ENCODE data around the gene SLCO3A1. TPM values are rescaled to one million over a fixed set of nuclear protein-coding genes. Genes with fewer than 3 reads are reported as not detected.

The SLCO3A1 gene
- total RNA-seq (10 to 100 TPM in 7 of 9 donors, 1 to 10 TPM in 2; 1.8 to 26.6 (median 11.8) TPM), polyA plus RNA-seq (10 to 100 TPM; 18.4 to 23.2 (median 19.0) TPM)
- long read RNA-seq, donor 1, partial matches to known transcripts, result 0 of 2 reads
- long read RNA-seq, donor 1, other reads (novel, unspliced or antisense), result 0 of 2 reads
- long read RNA-seq, donor 2, full-length matches to known transcripts, result 1 of 1 reads
- long read RNA-seq, donor 2, partial matches to known transcripts, result 0 of 1 reads
- long read RNA-seq, donor 2, other reads (novel, unspliced or antisense), result 0 of 1 reads
- long read RNA-seq, donor 3, partial matches to known transcripts, result 0 of 4 reads
- long read RNA-seq, donor 3, other reads (novel, unspliced or antisense), result 0 of 4 reads
- long read RNA-seq, donor 4, partial matches to known transcripts, result 1 of 2 reads
- long read RNA-seq, donor 4, other reads (novel, unspliced or antisense), result 1 of 2 reads
- long read RNA-seq, donor 5, full-length matches to known transcripts, result 60 of 74 reads
- long read RNA-seq, donor 5, partial matches to known transcripts, result 2 of 74 reads
- long read RNA-seq, donor 5, other reads (novel, unspliced or antisense), result 12 of 74 reads
- long read RNA-seq, donor 6, partial matches to known transcripts, result 0 of 5 reads
- long read RNA-seq, donor 6, other reads (novel, unspliced or antisense), result 3 of 5 reads
- long read RNA-seq, donor 7, result 0 reads
- long read RNA-seq, donor 8, result 0 reads
- long read RNA-seq, donor 9, full-length matches to known transcripts, result 1 of 1 reads
- long read RNA-seq, donor 9, partial matches to known transcripts, result 0 of 1 reads
- long read RNA-seq, donor 9, other reads (novel, unspliced or antisense), result 0 of 1 reads
- long read RNA-seq, donor 10, partial matches to known transcripts, result 0 of 1 reads
- long read RNA-seq, donor 10, other reads (novel, unspliced or antisense), result 0 of 1 reads

DNA sequence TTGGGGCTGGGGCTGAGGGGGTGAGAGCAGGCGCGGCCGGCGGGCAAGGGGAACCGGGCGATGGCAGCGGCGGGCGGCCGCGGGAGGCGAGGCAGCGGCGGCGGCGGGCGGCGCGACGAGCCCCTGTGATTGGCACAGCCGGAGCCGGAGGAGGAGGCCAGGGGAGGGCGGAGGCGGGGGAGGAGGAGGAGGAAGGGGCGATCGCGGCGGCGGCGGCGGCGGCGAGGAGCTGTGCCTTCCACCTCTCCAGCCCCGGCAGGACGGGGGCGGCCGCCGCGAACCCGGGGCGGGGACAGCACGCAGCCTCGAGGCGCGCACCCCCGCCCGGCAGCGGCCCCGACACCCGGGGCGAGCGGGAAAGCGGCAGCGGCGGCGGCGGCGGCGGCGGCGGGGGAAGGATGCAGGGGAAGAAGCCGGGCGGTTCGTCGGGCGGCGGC lies at the start of gene SLCO3A1:
Gene SLCO3A1, plus strand, starts transcription at position 198 of the 437 bp plus-strand sequence.
- no peaks in the 10 kb centered on the region for H3K9me3 ChIP-seq (replicated peaks in 1 of 3)
- H3K27me3 ChIP-seq, result no peaks in the 10 kb centered on the region
- peak within 1 kb of the TSS in 3 of 4 donors; percentile 36 to 95 (median 49) for H3K4me3 ChIP-seq
- peak in 1 of 2 donors; percentile 24 for TF ChIP-seq POLR2A (IDR thresholded peaks at IDR 0.05)
- TF ChIP-seq, protein P1, sequence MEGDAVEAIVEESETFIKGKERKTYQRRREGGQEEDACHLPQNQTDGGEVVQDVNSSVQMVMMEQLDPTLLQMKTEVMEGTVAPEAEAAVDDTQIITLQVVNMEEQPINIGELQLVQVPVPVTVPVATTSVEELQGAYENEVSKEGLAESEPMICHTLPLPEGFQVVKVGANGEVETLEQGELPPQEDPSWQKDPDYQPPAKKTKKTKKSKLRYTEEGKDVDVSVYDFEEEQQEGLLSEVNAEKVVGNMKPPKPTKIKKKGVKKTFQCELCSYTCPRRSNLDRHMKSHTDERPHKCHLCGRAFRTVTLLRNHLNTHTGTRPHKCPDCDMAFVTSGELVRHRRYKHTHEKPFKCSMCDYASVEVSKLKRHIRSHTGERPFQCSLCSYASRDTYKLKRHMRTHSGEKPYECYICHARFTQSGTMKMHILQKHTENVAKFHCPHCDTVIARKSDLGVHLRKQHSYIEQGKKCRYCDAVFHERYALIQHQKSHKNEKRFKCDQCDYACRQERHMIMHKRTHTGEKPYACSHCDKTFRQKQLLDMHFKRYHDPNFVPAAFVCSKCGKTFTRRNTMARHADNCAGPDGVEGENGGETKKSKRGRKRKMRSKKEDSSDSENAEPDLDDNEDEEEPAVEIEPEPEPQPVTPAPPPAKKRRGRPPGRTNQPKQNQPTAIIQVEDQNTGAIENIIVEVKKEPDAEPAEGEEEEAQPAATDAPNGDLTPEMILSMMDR (IDR thresholded peaks at IDR 0.05), result no peak
- intact Hi-C loops (cut with DNase I), result loop anchor here (2.0 to 10.0 kb wide), 5 partner anchors 91 to 551 kb away; no protein-coding TSS in a partner anchor
- DNase-seq, result peak; percentile 68 to 82 (median 77)
- H3K4me1 ChIP-seq (replicated peaks in 1 of 2), result peaks cover 10 to 26% of the 10 kb centered on the region in 2 donors
- H3K36me3 ChIP-seq (replicated peaks in 1 of 2), result no peaks in the 10 kb centered on the region
- H3K27ac ChIP-seq, result peak within 1 kb of the TSS; percentile 56 to 95 (median 84)
- 0 to 1% (median 0%) methylated on average over 6 to 67 of the region's 67 CpGs for WGBS, 4 donors

DNA sequence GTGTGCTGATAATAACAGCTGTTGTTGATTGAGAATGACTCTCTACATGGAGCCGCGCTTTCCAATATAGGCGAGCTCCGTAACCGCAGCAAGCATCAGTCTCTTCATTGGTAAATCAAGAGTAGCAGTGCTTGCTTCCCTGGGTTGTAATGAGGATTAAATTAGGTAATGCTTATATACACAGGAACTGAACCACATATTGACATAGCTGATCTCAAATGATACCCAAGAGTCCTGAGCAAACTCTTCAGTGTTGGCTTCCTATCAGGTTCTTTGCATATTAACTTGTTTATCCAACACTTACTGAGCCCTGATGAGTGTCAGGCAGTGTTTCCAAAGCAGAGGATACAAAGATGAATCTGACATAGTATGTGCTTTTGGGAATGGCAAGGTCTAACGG lies 46.4 kb upstream of the SLCO3A1 start:
- intact Hi-C loops (cut with DNase I), result no loop called here
- no peaks in the 10 kb centered on the region for H3K27me3 ChIP-seq
- H3K9me3 ChIP-seq (replicated peaks in 1 of 3), result no peaks in the 10 kb centered on the region
- H3K27ac ChIP-seq, result no peak overlapping the region
- WGBS, 4 donors, result 90 to 96% (median 93%) methylated on average over 6 of the region's 6 CpGs
- TF ChIP-seq POLR2A (IDR thresholded peaks at IDR 0.05), result no peak
- H3K4me1 ChIP-seq (replicated peaks in 1 of 2), result no peaks in the 10 kb centered on the region
- no peak overlapping the region for H3K4me3 ChIP-seq
- no peaks in the 10 kb centered on the region for H3K36me3 ChIP-seq (replicated peaks in 1 of 2)
- DNase-seq, result no peak

DNA sequence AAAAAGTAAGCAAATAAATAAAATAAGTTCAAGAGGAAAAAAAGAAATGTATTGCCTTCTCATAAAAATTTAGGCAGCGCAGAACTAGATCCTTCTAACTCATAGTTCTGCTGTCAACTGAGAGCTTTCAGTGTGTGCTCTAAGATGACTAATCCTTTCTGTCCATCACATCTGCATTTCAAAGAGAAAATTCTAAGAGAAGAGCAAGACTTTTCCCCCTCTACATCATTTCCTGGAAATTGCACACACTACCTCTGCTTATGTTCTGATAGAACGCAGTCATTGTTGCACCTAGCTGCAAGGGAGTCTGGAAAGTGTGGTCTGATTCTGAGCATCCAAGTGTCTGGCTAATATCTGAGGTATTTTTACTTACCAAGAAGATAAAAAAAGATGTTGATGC lies 39.6 kb upstream of the SLCO3A1 start:
- 93 to 96% (median 95%) methylated on average over 2 of the region's 2 CpGs for WGBS, 4 donors
- intact Hi-C loops (cut with DNase I), result no loop called here

DNA sequence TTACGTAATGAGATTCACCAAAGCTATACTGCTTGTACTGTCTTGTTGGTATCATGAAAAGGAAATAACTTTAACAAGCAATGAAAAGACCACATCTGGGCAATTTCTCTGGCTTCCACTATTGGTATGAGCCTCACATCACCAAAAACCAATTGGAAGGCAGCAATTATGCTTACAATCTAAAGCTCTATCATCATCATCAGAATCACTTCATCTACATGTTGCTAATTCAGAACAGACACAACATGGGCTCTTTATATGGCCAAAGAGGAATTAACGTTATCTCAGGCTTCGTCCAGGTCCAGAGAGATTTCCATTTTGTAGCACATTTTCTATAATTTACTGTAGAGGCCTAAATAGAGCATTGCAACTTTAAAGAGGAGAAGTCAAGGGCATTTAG lies 36.6 kb upstream of the SLCO3A1 start:
- Histone ChIP-seq H3K4me1 (replicated peaks in 1 of 2) (no peaks in the 10 kb centered on the region), H3K36me3 (replicated peaks in 1 of 2) (no peaks in the 10 kb centered on the region), H3K27ac (no peak overlapping the region), H3K4me3 (no peak overlapping the region), H3K9me3 (replicated peaks in 1 of 3) (peaks cover 0 to 5% (median 0%) of the 10 kb centered on the region in 3 donors), H3K27me3 (no peaks in the 10 kb centered on the region)
- intact Hi-C loops (cut with DNase I), result no loop called here
- DNase-seq, result no peak
- 85 to 92% (median 89%) methylated on average over 3 of the region's 3 CpGs for WGBS, 4 donors
- TF ChIP-seq, protein P1 (IDR thresholded peaks at IDR 0.05), result no peak
- no peak for TF ChIP-seq POLR2A (IDR thresholded peaks at IDR 0.05)

More for the DNA sequence above, 39.6 kb upstream of the SLCO3A1 start:
- no peak for DNase-seq
- Histone ChIP-seq H3K27me3 (no peaks in the 10 kb centered on the region), H3K9me3 (replicated peaks in 1 of 3) (peaks cover 0 to 5% (median 0%) of the 10 kb centered on the region in 3 donors), H3K4me3 (no peak overlapping the region), H3K27ac (no peak overlapping the region), H3K36me3 (replicated peaks in 1 of 2) (no peaks in the 10 kb centered on the region), H3K4me1 (replicated peaks in 1 of 2) (no peaks in the 10 kb centered on the region)
- TF ChIP-seq POLR2A (IDR thresholded peaks at IDR 0.05), result no peak
- TF ChIP-seq, protein P1 (IDR thresholded peaks at IDR 0.05), result no peak

Measured in adrenal gland (tissue), 19 donors.